Stimulated activated CD8-positive, alpha-beta memory T cell treated with anti-CD3 and anti-CD28 coated beads, Interleukin-2, amount 100 ng/mL, for 48 hours (primary cell): ENCODE results near the gene ILDR2.

ENCODE experiments used
- DNase-seq, 2 donors: peaks; one replicate each; pipeline ENCODE4 v3.0.0-alpha.2; 2020; ENCODE audit warnings: low read depth in 2 of 2

The ILDR2 gene

GRCh38 chr1:166924823-166925541, 50.4 kb downstream of the ILDR2 start:
- DNase-seq = no peak

GRCh38 chr1:166920561-166921475, 54.5 kb downstream of the ILDR2 start:
- DNase-seq = no peak

GRCh38 chr1:166918956-166919316, 56.4 kb downstream of the ILDR2 start:
- no peak for DNase-seq

DNA sequence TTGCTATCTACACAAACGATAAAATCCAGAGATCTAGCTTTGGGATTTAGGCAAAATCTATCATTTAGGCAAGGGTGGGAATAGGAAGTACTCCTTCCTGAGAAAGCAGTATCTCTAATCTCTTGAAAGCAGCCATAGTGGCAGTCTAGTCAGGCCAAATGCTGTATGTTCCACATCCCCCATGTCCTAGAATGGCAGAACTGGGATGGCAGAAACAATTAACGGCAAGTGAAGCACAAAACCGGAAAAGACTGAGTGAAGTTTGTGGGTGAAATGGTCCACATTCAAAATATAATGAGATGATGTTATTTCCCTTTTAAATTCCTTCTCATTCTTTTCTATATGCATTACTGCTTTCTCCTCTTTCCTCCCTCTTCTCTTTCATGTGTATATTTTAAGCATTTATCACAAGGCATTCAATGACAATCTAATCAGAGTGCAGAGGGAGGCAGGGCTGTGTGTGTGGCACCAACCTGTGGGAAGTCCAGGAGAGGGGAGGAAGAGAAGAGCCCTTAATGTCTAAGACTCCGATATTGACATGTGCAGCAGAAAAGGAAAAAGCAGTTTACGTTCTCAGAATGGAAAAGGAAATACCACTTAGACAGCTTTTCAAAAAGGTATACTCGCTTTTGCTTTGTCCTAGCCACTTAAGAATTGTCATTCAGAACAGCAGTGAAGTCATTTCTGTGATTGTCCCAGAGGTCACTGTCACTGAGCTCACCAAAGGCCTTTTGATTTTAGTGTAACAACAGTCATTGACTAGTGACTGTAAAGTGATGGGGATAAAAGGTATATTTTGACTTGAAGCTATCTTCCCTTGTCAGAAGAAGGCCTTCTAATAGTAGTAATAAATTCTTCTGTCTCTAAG, 57.0 kb downstream of the ILDR2 start:
- no peak for DNase-seq

DNA sequence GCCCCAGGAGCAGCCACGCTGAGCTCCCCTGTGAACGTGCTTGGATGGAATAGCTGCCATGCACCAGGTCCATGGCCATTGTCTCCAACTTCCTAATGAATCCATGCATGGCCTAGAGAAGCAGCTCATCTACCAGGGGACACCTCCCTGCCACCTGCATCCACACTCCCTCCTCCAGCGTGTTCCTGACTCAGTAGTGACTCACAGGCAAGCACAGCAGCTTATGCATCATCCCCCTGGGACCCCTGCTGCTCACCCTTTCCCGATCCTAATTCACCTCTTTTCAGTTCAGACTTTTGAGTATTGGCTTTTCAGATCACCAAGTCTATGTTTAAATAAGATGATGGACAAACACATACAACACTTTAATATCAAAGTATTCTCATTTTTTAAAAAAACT, 59.4 kb downstream of the ILDR2 start:
- DNase-seq = no peak

DNA sequence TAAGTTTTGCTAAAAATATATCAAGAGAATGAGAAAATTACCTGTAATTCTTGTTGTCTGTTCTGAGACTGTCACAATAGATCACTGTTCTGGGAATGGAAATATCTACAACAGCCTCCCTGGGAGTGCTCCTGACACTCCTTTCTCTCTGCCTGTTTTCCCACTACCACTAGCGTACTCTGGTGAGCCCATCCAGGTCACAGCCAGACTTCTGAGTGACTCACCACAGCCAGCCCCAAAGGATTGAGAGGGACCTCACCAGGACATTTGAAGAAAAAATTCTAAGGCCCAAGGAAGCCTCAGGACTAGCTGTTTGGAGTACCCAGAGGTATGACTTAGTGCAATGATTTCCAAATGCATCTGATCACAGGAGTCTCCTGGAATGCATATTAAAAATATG, 60.3 kb downstream of the ILDR2 start:
- DNase-seq = no peak

- DNase-seq = no peak
Observed at GRCh38 chr1:166914111-166914510, 61.2 kb downstream of the ILDR2 start.

- DNase-seq = no peak
Observed at GRCh38 chr1:166911624-166912023, 63.7 kb downstream of the ILDR2 start.

DNA sequence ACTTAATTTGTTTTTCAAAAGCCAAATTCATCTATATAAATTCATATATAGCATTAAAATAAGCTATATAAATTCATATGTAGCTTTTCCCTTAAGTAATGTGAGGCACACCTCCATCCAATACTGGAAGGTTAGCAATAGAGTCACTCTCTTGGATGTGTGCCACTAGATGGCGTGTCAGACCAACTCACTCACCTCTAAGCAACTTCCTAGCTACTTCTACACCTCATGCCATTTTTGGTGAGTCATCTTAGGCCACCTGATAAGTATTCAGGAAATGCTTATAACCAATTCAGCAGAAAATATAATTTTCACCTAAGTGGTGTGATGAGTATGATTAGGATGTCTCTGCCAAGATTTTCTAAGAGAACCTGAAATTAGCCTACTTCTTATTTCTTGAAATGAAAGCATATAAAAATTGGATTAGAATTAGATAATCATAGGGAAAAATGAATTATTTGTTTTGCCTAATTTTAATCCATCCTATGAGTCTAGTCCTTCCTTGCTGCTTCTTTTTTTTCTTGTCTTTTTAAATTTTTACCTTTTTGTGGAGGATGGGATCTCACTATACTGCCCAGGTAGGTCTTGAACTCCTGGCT, 64.8 kb downstream of the ILDR2 start:
- peak; percentile 34 to 62 for DNase-seq

DNA sequence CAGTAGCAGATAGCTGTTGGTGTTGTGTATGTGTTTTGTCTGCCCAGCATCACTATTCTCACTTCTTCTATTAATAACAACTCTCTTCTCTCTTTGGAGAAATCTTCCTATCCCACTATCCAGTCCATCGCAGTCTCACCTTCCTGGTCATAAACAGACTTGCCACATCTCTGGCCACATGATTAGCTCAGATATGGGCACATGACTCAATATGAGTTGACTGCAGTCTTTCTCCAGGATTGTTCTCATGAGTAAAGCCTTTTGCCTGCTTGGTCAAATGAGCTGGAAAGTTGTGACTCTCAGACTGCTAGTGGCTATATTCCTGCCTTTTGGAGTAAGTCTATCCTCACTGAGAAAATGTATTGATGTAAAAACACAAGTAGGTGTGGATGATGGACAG, 66.4 kb downstream of the ILDR2 start:
- DNase-seq = no peak

DNA sequence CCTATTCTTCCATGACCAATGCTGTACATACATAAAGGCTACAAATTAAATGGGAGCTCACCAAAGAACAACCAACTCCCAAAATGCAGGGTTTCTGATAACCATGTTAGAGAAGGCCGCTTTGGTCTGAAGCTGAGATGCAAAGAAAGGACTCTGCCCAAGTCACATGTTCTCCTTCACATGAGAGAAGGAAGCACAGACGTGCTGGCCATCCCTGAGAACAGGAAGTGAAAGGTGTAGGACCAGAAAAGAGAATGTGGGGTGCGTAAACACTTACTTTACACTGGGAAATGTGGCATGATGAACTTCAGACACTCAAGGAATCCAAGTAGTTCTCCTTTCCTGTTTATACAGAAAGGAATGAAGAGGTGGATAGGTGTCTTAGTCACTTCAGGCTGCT, 67.6 kb downstream of the ILDR2 start:
- DNase-seq = no peak

- DNase-seq = no peak
Observed at GRCh38 chr1:166907051-166907450, 68.3 kb downstream of the ILDR2 start.

DNA sequence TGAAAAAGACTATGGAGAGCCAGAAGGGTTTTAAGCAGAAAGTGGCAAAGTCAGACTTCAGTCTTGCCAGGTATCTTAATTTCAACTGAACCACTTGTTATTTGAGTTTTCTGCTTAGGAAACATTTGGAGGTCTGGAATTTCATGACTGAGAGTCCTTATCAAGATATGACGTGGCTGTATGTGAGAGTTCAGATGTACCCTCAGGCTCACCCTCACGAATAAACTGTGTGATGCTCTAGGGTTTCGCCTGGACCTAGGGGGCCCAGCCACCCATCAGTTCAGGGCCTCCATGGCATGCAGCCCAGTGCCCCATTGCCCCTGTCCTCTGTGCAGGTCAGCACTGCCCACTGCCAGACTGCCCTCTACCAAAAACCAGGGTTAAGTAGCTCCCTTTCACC, 68.7 kb downstream of the ILDR2 start:
- no peak for DNase-seq

GRCh38 chr1:166905900-166906299, 69.4 kb downstream of the ILDR2 start:
- no peak for DNase-seq

- no peak for DNase-seq
Observed at GRCh38 chr1:166905136-166905535, 70.2 kb downstream of the ILDR2 start.

DNA sequence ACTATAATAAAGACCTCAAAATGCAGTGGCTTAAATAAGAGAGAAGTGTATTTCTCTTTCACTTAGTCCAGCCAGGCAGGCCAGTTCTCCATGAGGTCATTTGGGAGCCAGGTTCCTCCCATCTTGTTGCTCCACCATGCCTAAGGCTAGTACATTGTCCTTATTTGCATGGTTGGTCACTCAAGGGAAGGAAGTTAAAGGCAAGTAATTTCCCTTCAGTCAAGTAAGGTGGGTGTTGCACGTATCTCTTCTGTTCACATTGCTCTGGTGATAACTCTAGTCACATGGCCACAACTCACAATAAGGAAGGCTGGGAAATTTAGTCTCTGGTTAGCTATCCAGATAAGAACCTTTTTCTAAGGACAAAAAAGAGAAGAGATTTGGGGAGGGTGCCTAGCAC, 72.1 kb downstream of the ILDR2 start:
- DNase-seq = no peak

DNA sequence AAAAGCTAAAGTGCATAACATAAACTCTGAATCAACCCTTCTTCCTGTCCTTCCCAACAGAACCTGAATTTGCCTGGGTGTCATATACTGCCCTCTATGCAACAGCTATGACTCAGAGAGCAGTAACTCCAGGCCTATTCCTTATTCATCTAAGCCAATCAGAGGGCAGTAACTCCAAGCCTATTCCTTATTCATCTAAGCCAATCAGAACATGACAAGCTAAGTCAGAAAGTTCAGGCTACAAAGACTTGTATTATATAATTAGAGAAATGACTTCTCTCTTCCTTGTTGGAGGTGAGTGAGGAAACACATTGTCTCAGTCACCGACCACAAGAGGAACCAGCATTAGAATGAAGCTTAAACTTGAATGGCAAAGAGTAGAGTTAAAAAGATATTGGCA, 73.1 kb downstream of the ILDR2 start:
- DNase-seq = no peak

DNA sequence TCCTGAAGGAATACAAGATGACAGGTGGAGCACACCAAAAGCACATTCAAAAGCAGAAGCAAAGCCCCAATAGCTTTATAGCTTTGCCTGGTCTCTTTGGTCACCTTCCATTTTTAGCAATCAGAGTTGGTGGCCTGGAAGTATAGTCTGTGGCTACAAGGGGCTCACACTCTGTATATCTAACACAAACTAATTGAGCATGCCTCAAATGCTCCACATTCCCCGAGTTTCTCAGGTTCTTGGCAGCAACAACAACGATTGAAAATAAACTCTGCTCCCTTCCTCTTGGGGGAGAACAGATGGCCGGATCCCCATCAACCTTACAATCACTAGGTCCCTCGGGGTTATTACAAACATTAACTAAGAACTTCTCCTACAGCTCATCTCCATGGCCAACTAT, 74.4 kb downstream of the ILDR2 start:
- DNase-seq = no peak

GRCh38 chr1:166899769-166900168, 75.6 kb downstream of the ILDR2 start:
- DNase-seq = no peak

DNA sequence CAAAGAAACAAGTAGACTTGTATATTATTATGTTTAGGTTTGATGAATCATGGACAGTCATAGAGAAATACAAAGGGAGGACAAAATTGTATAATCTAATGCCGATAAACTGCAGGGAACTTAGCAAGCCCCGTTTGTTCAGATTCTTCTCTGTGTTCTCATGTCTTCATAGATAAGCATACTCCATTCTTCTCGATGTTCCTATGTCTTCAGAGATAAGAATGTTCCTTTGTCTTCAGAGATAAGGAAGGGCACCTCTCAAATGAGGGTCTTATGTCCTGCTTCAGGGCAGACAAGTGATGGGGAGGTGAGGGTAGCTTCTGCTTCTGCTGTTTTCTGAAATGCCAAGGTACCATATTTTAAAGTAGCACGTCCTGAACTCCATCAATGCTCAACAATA, 79.6 kb downstream of the ILDR2 start:
- DNase-seq = no peak

- DNase-seq = no peak
Observed at GRCh38 chr1:166889776-166890175, 85.6 kb downstream of the ILDR2 start.
